A549 (cell line): ENCODE results near the gene ERAL1. TPM values are rescaled to one million over a fixed set of nuclear protein-coding genes. Genes with fewer than 3 reads are reported as not detected.
"Not testable (repeated sequence)": the region's sequence is repeated elsewhere in the genome, so short reads cannot be mapped to it uniquely, and the experiment has no call there.

ENCODE experiments used
- ATAC-seq, 2 experiments: fragments of 200-7000 bp in 1 of 2; fragments of >200 bp in 1 of 2; cut with Nextera tagmentation in 1 of 2; cut with Tn5 transposase in 1 of 2; 3 replicates each; pipeline versions ENCODE4 v1.8.0 to v1.9.1; 2018 to 2020; ENCODE audit warnings: mild to moderate bottlenecking in 1 of 2, moderate library complexity in 1 of 2
- CTCF ChIA-PET: fragments of 300-600 bp; sonication (Branson Sonifier 250); formaldehyde crosslinking; extraction: SDS; loops from one replicate; lab custom pipeline; 2021; ENCODE audit warnings: antibody characterized with exemption, inconsistent platforms; lab: Yijun Ruan, JAX
- POLR2A ChIA-PET: fragments of 350-600 bp; formaldehyde crosslinking; extraction: SDS; loops from one replicate; lab custom pipeline; 2021; ENCODE audit warnings: antibody characterized with exemption, inconsistent platforms; lab: Yijun Ruan, JAX
- DNase-seq, 2 experiments: peaks; one replicate each; pipeline versions ENCODE4 v3.0.0 to v3.0.0-alpha.2; 2011 to 2016; ENCODE audit warnings: low read depth in 1 of 2, low spot score in 1 of 2
- FAIRE-seq: peaks from 2 replicates; lab custom pipeline; 2011; peaks lifted over from hg19 to GRCh38; lab: Jason Lieb, UNC
- H3K27ac ChIP-seq, 2 experiments: fragments of >200 bp; sonication (Bioruptor Twin); formaldehyde crosslinking; 3 replicates each; pipeline ENCODE4 v1.5.1; 2016 to 2017
- H3K4me1 ChIP-seq: fragments of >200 bp; sonication (Bioruptor Twin); formaldehyde crosslinking; 3 replicates; pipeline ENCODE4 v1.6.1; 2016
- H3K4me2 ChIP-seq: fragments of >200 bp; sonication (Bioruptor Twin); formaldehyde crosslinking; 3 replicates; pipeline ENCODE4 v1.6.1; 2016
- H3K4me3 ChIP-seq: fragments of >200 bp; sonication (Bioruptor Twin); formaldehyde crosslinking; 3 replicates; pipeline ENCODE4 v1.5.1; 2016
- H3K9me3 ChIP-seq: fragments of >200 bp; sonication (Bioruptor Twin); formaldehyde crosslinking; 3 replicates; pipeline ENCODE4 v1.6.1; 2016
- EHF ChIP-seq: fragments of 250-450 bp; sonication (Bioruptor Pico); IDR thresholded peaks from 2 replicates; pipeline ENCODE4 v1.5.0; 2020; ENCODE audit warnings: mild to moderate bottlenecking
- EHMT2 ChIP-seq: fragments of 200-600 bp; sonication (generic); IDR thresholded peaks from 2 replicates; pipeline ENCODE4 v1.6.1; 2016; ENCODE audit warnings: antibody characterized with exemption, low read depth, mild to moderate bottlenecking, moderate library complexity
- EP300 ChIP-seq, 2 experiments: fragments of >200 bp; sonication (Bioruptor Twin); formaldehyde crosslinking; IDR thresholded peaks; 2 replicates in 1 of 2; 3 replicates in 1 of 2; pipeline ENCODE4 v1.6.1; 2016 to 2017
- FOXS1 ChIP-seq: fragments of 250-450 bp; sonication (Bioruptor Pico); IDR thresholded peaks from 2 replicates; pipeline ENCODE4 v1.5.0; 2020; ENCODE audit warnings: mild to moderate bottlenecking, moderate library complexity
- HEYL ChIP-seq: fragments of 250-450 bp; sonication (Bioruptor Pico); IDR thresholded peaks from 2 replicates; pipeline ENCODE4 v1.8.0; 2021; ENCODE audit warnings: mild to moderate bottlenecking, moderate library complexity
- KDM1A ChIP-seq: fragments of 200-600 bp; sonication (generic); IDR thresholded peaks from 2 replicates; pipeline ENCODE4 v1.6.1; 2016; ENCODE audit warnings: low read depth, mild to moderate bottlenecking
- KDM5A ChIP-seq: fragments of 200-600 bp; sonication (generic); IDR thresholded peaks from 2 replicates; pipeline ENCODE4 v1.6.1; 2016; ENCODE audit warnings: antibody characterized with exemption, mild to moderate bottlenecking
- MYC ChIP-seq: IDR thresholded peaks from 2 replicates; pipeline ENCODE4 v1.6.1; 2012; ENCODE audit warnings: mild to moderate bottlenecking, inconsistent platforms, low read length, improper control_type of control experiment, borderline replicate concordance
- NR3C1 ChIP-seq: fragments of >200 bp; sonication (Bioruptor Twin); formaldehyde crosslinking; IDR thresholded peaks from 3 replicates; pipeline ENCODE4 v1.6.1; 2017
- POLR2AphosphoS2 ChIP-seq: conservative IDR thresholded peaks from 2 replicates; pipeline ENCODE4 v1.6.1; 2012; ENCODE audit warnings: low read length, improper control_type of control experiment, inconsistent platforms
- RAD21 ChIP-seq, 2 experiments: fragments of >200 bp in 1 of 2; sonication (Bioruptor Twin) in 1 of 2; formaldehyde crosslinking in 1 of 2; IDR thresholded peaks in 1 of 2; conservative IDR thresholded peaks in 1 of 2; 2 replicates in 1 of 2; 3 replicates in 1 of 2; pipeline ENCODE4 v1.6.1; 2012 to 2018; ENCODE audit warnings: inconsistent platforms in 1 of 2
- SMC3 ChIP-seq: fragments of >200 bp; sonication (Bioruptor Twin); formaldehyde crosslinking; IDR thresholded peaks from 3 replicates; pipeline ENCODE4 v1.6.1; 2018; ENCODE audit warnings: inconsistent platforms
- SREBF2 ChIP-seq: fragments of 450-650 bp; IDR thresholded peaks from 2 replicates; pipeline ENCODE4 v1.6.1; 2014; ENCODE audit warnings: mild to moderate bottlenecking, moderate library complexity
- ZFP36 ChIP-seq: fragments of 450-650 bp; IDR thresholded peaks from 2 replicates; pipeline ENCODE4 v1.6.1; 2014; ENCODE audit warnings: borderline replicate concordance; ENCODE audit not compliant: partially characterized antibody
- ZSCAN20 ChIP-seq: fragments of 250-450 bp; sonication (Bioruptor Pico); IDR thresholded peaks from 2 replicates; pipeline ENCODE4 v1.8.0; 2022; ENCODE audit warnings: mild to moderate bottlenecking, moderate library complexity
- WGBS: methylation state at CpG from one replicate; pipeline ENCODE4 v1.1.6; 2017; ENCODE audit errors: missing lambda C conversion rate; 5-methylcytosine and 5-hydroxymethylcytosine counted together
- polyA plus RNA-seq, 4 experiments: library from polyadenylated mRNA; depleted of rRNA in 3 of 4; stranded (reverse); fragments of >200 nt; fragmentation: RNase III in 1 of 4; extraction: RNeasy Plus Mini Kit Qiagen cat#74134 plus additional on column Dnase treatment in 1 of 4; gene quantifications; 2 replicates in 3 of 4; 3 replicates in 1 of 4; pipeline ENCODE4 v1.2.3, GENCODE V29; 2011 to 2017
- TF ChIP-seq, protein P1 (sequence below): fragments of >200 bp; sonication (Bioruptor Twin); formaldehyde crosslinking; IDR thresholded peaks from 3 replicates; pipeline ENCODE4 v1.5.1; 2016
- TF ChIP-seq, protein P2 (sequence below): fragments of 250-450 bp; sonication (Bioruptor Pico); IDR thresholded peaks from 2 replicates; pipeline ENCODE4 v1.5.0; 2021; ENCODE audit warnings: mild to moderate bottlenecking, moderate library complexity, borderline replicate concordance
- TF ChIP-seq, protein P3 (sequence below): fragments of 200-600 bp; sonication (generic); IDR thresholded peaks from 2 replicates; pipeline ENCODE4 v1.6.1; 2016; ENCODE audit warnings: antibody characterized with exemption, mild to moderate bottlenecking, moderate library complexity

The ERAL1 gene
- polyA plus RNA-seq, 2 of the 4 experiments (the other 2 are of a cell fraction): 78.9 to 88.3 TPM

DNA sequence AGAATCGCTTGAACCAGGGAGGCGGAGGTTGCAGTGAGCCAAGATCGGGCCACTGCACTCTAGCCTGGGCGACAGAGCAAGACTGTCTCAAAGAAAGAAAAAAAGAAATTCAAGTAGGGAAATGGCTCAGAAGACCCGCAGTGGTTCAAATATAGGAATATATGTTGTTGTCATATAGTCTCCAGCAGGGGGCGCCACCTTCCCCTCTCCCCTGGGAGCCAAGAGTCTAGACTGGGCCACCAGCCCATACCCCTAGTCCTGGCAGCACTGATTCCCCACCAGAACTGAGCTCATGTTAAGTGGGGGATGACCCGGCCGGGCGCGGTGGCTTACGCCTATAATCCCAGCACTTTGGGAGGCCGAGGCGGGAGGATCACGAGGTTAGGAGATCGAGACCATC lies 6.1 kb upstream of the ERAL1 start:
- WGBS: 77% methylated on average over 15 of the region's 15 CpGs
- CTCF ChIA-PET: interaction anchor here (0.7 to 3.2 kb wide), 20 partner anchors 9 to 121 kb away, joined by 3 to 11 read pairs (median 4); partner anchors contain the start of genes DHRS13 and FLOT2
- TF ChIP-seq, protein P1, sequence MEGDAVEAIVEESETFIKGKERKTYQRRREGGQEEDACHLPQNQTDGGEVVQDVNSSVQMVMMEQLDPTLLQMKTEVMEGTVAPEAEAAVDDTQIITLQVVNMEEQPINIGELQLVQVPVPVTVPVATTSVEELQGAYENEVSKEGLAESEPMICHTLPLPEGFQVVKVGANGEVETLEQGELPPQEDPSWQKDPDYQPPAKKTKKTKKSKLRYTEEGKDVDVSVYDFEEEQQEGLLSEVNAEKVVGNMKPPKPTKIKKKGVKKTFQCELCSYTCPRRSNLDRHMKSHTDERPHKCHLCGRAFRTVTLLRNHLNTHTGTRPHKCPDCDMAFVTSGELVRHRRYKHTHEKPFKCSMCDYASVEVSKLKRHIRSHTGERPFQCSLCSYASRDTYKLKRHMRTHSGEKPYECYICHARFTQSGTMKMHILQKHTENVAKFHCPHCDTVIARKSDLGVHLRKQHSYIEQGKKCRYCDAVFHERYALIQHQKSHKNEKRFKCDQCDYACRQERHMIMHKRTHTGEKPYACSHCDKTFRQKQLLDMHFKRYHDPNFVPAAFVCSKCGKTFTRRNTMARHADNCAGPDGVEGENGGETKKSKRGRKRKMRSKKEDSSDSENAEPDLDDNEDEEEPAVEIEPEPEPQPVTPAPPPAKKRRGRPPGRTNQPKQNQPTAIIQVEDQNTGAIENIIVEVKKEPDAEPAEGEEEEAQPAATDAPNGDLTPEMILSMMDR: peak; percentile 46
- H3K27ac ChIP-seq, H3K4me1 ChIP-seq, POLR2A ChIA-PET, H3K4me2 ChIP-seq, H3K9me3 ChIP-seq, FAIRE-seq, H3K4me3 ChIP-seq: not testable (repeated sequence)
- ATAC-seq: peak in 1 of 2 experiments; percentile 68; a peak in 3 of 6 replicates
- DNase-seq: peak; percentile 42 to 48

DNA sequence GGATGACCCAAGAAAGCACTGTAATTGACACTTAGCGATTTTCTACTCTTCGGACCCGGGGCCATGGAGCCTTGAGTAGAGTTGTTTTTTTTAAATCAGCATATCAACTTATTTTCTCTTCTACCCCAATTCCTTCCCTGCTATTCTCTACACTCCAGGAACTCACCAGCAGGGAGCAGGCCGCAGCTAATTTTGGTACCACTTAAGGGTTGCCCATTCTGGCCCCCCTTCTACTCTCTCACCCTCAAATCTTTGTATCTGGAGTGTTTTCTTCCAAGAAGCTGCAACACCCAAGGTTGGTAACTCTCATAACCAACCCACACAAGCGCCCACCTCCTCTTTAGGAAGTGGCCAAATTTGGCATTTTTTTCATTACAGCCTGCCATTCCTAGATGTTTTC lies 5.5 kb upstream of the ERAL1 start:
- H3K27ac ChIP-seq: no peak overlapping the region
- TF ChIP-seq EHF (CRISPR knock-in tag) (no peak), RAD21 (conservative IDR thresholded peaks at IDR 0.05 in 1 of 2, IDR thresholded peaks at IDR 0.05 in 1 of 2) (0 out of 5 replicates have a peak, but pooled peaks of 1 of the 2 experiments have one; percentile 7), KDM5A (no peak), FOXS1 (CRISPR knock-in tag) (no peak), MYC (no peak), SREBF2 (no peak), EHMT2 (no peak)
- TF ChIP-seq, protein P1: no peak
- no peaks in the 10 kb centered on the region for H3K9me3 ChIP-seq
- ChIA-PET CTCF (interaction anchor here (0.7 to 3.2 kb wide), 19 partner anchors 9 to 122 kb away, joined by 3 to 11 read pairs (median 4); partner anchors contain the start of genes DHRS13 and FLOT2), POLR2A (interaction anchor here (0.6 kb wide), 1 partner anchor 121 kb away, joined by 3 read pairs; no protein-coding TSS in a partner anchor)
- FAIRE-seq: no peak
- no peak overlapping the region for H3K4me3 ChIP-seq
- peak; percentile 71 to 72; a peak in 5 of 6 replicates for ATAC-seq
- no peak overlapping the region for H3K4me2 ChIP-seq
- 0 out of 3 replicates have a peak, but pooled peaks cover 2% of the 10 kb centered on the region for H3K4me1 ChIP-seq
- WGBS: 66% methylated on average over 5 of the region's 5 CpGs
- peak in 1 of 2 experiments; percentile 49 for DNase-seq

DNA sequence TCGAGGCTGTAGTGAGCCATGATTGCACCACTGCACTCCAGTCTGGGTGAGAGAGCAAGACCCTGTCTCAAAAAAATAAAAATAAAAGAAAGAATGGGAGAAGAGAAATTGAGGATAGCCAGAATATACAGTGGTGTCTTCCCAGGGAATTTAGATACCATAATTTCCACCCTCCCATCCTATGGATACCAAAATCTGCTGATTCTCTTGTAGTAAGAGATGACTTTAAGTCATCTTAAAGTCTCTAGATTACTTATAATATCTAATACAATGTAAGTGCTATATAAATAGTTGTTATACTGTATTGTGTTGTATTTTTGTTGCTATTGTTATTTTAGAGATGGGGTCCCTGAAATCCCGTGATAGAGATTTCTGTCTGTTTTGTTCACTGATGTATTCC lies 1.5 kb upstream of the ERAL1 start:
- H3K27ac ChIP-seq: no peak overlapping the region
- H3K4me3 ChIP-seq: no peak overlapping the region
- CTCF ChIA-PET: interaction anchor here (0.6 to 3.9 kb wide), 6 partner anchors 8 to 101 kb away, joined by 3 to 21 read pairs (median 3); no protein-coding TSS in a partner anchor
- peaks cover 11% of the 10 kb centered on the region; the same call in 2 of the 3 replicates for H3K4me1 ChIP-seq
- TF ChIP-seq NR3C1 (no peak), MYC (no peak), HEYL (CRISPR knock-in tag) (no peak), KDM1A (no peak), ZFP36 (no peak), ZSCAN20 (CRISPR knock-in tag) (no peak), EP300 (IDR thresholded peaks at IDR 0.05) (no peak), POLR2AphosphoS2 (no peak), FOXS1 (CRISPR knock-in tag) (no peak), SMC3 (no peak)
- TF ChIP-seq, protein P2, sequence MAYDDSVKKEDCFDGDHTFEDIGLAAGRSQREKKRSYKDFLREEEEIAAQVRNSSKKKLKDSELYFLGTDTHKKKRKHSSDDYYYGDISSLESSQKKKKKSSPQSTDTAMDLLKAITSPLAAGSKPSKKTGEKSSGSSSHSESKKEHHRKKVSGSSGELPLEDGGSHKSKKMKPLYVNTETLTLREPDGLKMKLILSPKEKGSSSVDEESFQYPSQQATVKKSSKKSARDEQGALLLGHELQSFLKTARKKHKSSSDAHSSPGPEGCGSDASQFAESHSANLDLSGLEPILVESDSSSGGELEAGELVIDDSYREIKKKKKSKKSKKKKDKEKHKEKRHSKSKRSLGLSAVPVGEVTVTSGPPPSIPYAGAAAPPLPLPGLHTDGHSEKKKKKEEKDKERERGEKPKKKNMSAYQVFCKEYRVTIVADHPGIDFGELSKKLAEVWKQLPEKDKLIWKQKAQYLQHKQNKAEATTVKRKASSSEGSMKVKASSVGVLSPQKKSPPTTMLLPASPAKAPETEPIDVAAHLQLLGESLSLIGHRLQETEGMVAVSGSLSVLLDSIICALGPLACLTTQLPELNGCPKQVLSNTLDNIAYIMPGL: no peak
- TF ChIP-seq, protein P3, sequence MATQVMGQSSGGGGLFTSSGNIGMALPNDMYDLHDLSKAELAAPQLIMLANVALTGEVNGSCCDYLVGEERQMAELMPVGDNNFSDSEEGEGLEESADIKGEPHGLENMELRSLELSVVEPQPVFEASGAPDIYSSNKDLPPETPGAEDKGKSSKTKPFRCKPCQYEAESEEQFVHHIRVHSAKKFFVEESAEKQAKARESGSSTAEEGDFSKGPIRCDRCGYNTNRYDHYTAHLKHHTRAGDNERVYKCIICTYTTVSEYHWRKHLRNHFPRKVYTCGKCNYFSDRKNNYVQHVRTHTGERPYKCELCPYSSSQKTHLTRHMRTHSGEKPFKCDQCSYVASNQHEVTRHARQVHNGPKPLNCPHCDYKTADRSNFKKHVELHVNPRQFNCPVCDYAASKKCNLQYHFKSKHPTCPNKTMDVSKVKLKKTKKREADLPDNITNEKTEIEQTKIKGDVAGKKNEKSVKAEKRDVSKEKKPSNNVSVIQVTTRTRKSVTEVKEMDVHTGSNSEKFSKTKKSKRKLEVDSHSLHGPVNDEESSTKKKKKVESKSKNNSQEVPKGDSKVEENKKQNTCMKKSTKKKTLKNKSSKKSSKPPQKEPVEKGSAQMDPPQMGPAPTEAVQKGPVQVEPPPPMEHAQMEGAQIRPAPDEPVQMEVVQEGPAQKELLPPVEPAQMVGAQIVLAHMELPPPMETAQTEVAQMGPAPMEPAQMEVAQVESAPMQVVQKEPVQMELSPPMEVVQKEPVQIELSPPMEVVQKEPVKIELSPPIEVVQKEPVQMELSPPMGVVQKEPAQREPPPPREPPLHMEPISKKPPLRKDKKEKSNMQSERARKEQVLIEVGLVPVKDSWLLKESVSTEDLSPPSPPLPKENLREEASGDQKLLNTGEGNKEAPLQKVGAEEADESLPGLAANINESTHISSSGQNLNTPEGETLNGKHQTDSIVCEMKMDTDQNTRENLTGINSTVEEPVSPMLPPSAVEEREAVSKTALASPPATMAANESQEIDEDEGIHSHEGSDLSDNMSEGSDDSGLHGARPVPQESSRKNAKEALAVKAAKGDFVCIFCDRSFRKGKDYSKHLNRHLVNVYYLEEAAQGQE: no peak
- DNase-seq: no peak
- POLR2A ChIA-PET: interaction anchor here (1.0 kb wide), 1 partner anchor 109 kb away, joined by 3 read pairs; no protein-coding TSS in a partner anchor
- ATAC-seq: no peak
- no peak overlapping the region for H3K4me2 ChIP-seq
- peak; percentile 39 for FAIRE-seq
- WGBS: 81% methylated on average over 2 of the region's 2 CpGs
- no peaks in the 10 kb centered on the region for H3K9me3 ChIP-seq
